K562 (cell line): Measurements from ENCODE around the gene VDAC1. TPM values are rescaled to one million over a fixed set of nuclear protein-coding genes. Genes with fewer than 3 reads are reported as not detected.
A peak's percentile ranks its signal among the peaks of the same experiment; 100 is the strongest.

Experiments used
- CEBPG ChIP-seq, 3 experiments: fragments of 200-800 bp in 1 of 3; sonication (Bioruptor generic) in 1 of 3; sonication (generic) in 1 of 3; formaldehyde crosslinking in 1 of 3; IDR thresholded peaks in 2 of 3; conservative IDR thresholded peaks in 1 of 3; 2 replicates each; pipeline versions ENCODE4 v1.6.1 to v1.8.0; 2016 to 2022; ENCODE audit warnings: missing compliant biosample characterization in 2 of 3, missing genetic modification characterization in 2 of 3, mild to moderate bottlenecking in 1 of 3, missing genetic modification reagents in 1 of 3
- CHD2 ChIP-seq: IDR thresholded peaks from 2 replicates; pipeline ENCODE4 v1.6.1; 2011; ENCODE audit warnings: low read depth, low read length
- HLTF ChIP-seq: fragments of 450-650 bp; IDR thresholded peaks from 2 replicates; pipeline ENCODE4 v1.6.1; 2016
- ILF3 ChIP-seq: fragments of 450-650 bp; IDR thresholded peaks from 2 replicates; pipeline ENCODE4 v1.6.1; 2018; ENCODE audit warnings: antibody characterized with exemption, mild to moderate bottlenecking, moderate library complexity, borderline replicate concordance
- ILK ChIP-seq: fragments of 450-650 bp; IDR thresholded peaks from 2 replicates; pipeline ENCODE4 v1.6.1; 2016; ENCODE audit warnings: missing genetic modification characterization, low read depth, mild to moderate bottlenecking, missing compliant biosample characterization, moderate library complexity, borderline replicate concordance
- KDM1A ChIP-seq, 2 experiments: fragments of 450-650 bp; IDR thresholded peaks; 2 replicates each; pipeline ENCODE4 v1.6.1; 2016; ENCODE audit warnings: mild to moderate bottlenecking in 2 of 2
- KDM4B ChIP-seq, 2 experiments: fragments of 450-650 bp in 1 of 2; sonication (generic) in 1 of 2; IDR thresholded peaks; 2 replicates each; pipeline ENCODE4 v1.6.1; 2016 to 2017; ENCODE audit warnings: borderline replicate concordance in 2 of 2, antibody characterized with exemption in 1 of 2, low read depth in 1 of 2, mild to moderate bottlenecking in 1 of 2
- MAFF ChIP-seq: IDR thresholded peaks from 2 replicates; pipeline ENCODE4 v1.6.1; 2012; ENCODE audit warnings: low read length, improper control_type of control experiment
- NR1H2 ChIP-seq: sonication (generic); formaldehyde crosslinking; IDR thresholded peaks from 2 replicates; pipeline ENCODE4 v1.4.0; 2020; ENCODE audit warnings: mild to moderate bottlenecking, missing genetic modification reagents
- NR2C1 ChIP-seq, 2 experiments: fragments of 450-650 bp; IDR thresholded peaks; 2 replicates each; pipeline ENCODE4 v1.6.1; 2017; ENCODE audit warnings: mild to moderate bottlenecking in 2 of 2, antibody characterized with exemption in 1 of 2, inconsistent platforms in 1 of 2, missing compliant biosample characterization in 1 of 2, missing genetic modification characterization in 1 of 2
- SMAD2 ChIP-seq: fragments of 150-350 bp; IDR thresholded peaks from 2 replicates; pipeline ENCODE4 v1.6.1; 2014; ENCODE audit warnings: low read depth, mild to moderate bottlenecking, low read length
- polyA plus RNA-seq, 8 experiments: library from polyadenylated mRNA; depleted of rRNA in 4 of 8; stranded (reverse) in 5 of 8; unstranded in 3 of 8; fragments of >200 nt; fragmentation: Nextera tagmentation in 2 of 8; fragmentation: Illumina TruSeq in 1 of 8; extraction: Ambion mirVana in 2 of 8; extraction: Trizol in 1 of 8; gene quantifications; 2 replicates each; pipeline versions ENCODE4 v1.2.1 to v1.2.3, GENCODE V29; 2011 to 2014; ENCODE audit warnings: inconsistent platforms in 1 of 8, missing spikeins in 1 of 8
- total RNA-seq, 7 experiments: library from RNA; depleted of rRNA in 6 of 7; stranded (reverse); fragments of >200 nt in 6 of 7; fragmentation: Illumina TruSeq in 2 of 7; extraction: Trizol in 2 of 7; gene quantifications; 2 replicates each; pipeline versions ENCODE4 v1.2.1 to v1.2.3, GENCODE V29; 2011 to 2021; ENCODE audit warnings: low replicate concordance in 1 of 7
- TF ChIP-seq, protein P1 (sequence below): fragments of 450-650 bp; IDR thresholded peaks from 2 replicates; pipeline ENCODE4 v1.6.1; 2017; ENCODE audit warnings: antibody characterized with exemption, mild to moderate bottlenecking
- TF ChIP-seq, protein P2 (sequence below): fragments of 450-650 bp; formaldehyde crosslinking; IDR thresholded peaks from 2 replicates; pipeline ENCODE4 v1.4.0; 2020; ENCODE audit warnings: mild to moderate bottlenecking, mixed read lengths
- TF ChIP-seq, protein P3 (sequence below): fragments of 250-450 bp; sonication (Bioruptor Pico); IDR thresholded peaks from 2 replicates; pipeline ENCODE4 v1.4.0; 2020; ENCODE audit warnings: mild to moderate bottlenecking, moderate library complexity, borderline replicate concordance
- TF ChIP-seq, protein P4 (sequence below): sonication (generic); formaldehyde crosslinking; IDR thresholded peaks from 2 replicates; pipeline ENCODE4 v1.8.1; 2022; ENCODE audit warnings: missing genetic modification reagents

VDAC1 gene
- total and polyA plus RNA-seq, 9 of the 15 experiments (the other 6 are each of a cell fraction or from before 2014, with no cell fraction given) = 168 to 366 (median 293) TPM

DNA sequence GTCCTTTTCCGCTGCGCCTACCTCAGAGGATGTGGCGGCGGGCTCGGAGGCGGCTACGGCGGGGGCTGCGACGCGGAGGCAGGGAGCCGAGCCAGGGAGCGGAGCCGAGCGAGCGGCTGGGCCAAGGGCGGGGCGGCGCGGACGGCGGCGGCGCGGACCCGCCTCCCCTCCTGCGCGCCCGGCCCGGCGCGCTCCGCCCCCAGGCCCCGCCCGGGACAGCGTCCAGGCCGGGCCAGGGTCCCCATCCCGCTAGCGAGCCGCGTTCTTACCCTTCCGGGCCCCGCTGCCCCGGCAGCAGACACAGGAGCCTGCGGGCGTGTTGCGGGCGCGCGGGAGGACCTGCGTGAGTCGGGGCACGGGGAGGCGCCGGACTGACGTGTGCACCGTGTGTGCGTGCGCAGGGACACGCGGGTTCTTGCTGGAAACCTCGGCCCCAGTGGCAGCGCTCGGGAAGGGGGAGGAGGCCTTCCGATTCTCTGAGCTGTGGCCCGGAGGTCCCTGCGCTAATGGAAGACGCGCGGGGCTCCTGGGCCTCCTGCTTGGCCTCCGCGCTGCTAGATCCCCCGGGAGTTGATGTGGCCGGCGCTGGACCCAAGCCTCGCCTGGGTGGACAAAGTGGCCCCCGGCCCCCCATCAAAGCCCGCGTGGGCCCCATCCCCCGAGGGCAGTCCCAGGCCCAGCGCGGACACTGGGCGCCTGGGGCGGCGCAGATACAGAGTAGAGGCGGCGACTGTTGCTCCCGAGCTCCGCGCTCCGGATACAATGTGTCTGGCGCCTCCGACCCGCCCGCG lies at the start of gene VDAC1 (continued):
- TF ChIP-seq, protein P1, sequence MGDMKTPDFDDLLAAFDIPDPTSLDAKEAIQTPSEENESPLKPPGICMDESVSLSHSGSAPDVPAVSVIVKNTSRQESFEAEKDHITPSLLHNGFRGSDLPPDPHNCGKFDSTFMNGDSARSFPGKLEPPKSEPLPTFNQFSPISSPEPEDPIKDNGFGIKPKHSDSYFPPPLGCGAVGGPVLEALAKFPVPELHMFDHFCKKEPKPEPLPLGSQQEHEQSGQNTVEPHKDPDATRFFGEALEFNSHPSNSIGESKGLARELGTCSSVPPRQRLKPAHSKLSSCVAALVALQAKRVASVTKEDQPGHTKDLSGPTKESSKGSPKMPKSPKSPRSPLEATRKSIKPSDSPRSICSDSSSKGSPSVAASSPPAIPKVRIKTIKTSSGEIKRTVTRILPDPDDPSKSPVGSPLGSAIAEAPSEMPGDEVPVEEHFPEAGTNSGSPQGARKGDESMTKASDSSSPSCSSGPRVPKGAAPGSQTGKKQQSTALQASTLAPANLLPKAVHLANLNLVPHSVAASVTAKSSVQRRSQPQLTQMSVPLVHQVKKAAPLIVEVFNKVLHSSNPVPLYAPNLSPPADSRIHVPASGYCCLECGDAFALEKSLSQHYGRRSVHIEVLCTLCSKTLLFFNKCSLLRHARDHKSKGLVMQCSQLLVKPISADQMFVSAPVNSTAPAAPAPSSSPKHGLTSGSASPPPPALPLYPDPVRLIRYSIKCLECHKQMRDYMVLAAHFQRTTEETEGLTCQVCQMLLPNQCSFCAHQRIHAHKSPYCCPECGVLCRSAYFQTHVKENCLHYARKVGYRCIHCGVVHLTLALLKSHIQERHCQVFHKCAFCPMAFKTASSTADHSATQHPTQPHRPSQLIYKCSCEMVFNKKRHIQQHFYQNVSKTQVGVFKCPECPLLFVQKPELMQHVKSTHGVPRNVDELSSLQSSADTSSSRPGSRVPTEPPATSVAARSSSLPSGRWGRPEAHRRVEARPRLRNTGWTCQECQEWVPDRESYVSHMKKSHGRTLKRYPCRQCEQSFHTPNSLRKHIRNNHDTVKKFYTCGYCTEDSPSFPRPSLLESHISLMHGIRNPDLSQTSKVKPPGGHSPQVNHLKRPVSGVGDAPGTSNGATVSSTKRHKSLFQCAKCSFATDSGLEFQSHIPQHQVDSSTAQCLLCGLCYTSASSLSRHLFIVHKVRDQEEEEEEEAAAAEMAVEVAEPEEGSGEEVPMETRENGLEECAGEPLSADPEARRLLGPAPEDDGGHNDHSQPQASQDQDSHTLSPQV = no peak
- TF ChIP-seq KDM4B (IDR thresholded peaks at IDR 0.05; ENCODE audit: borderline replicate concordance in 2 of 2, low read depth in 1 of 2) (no peak), KDM1A (IDR thresholded peaks at IDR 0.05) (peak in 1 of 2 experiments; percentile 79; a peak in 2 of 4 replicates), NR2C1 (IDR thresholded peaks at IDR 0.05) (no peak), NR2C1 (tag; IDR thresholded peaks at IDR 0.05) (no peak), SMAD2 (no peak), MAFF (no peak), ILK (tag) (no peak), HLTF (peak; percentile 30; the same call in 1 of the 2 replicates), CHD2 (no peak), NR1H2 (CRISPR knock-in tag) (no peak), ILF3 (no peak), CEBPG (CRISPR knock-in tag; IDR thresholded peaks at IDR 0.05) (no peak), CEBPG (tag; conservative IDR thresholded peaks at IDR 0.05 in 1 of 2, IDR thresholded peaks at IDR 0.05 in 1 of 2) (no peak)
- TF ChIP-seq, protein P2, sequence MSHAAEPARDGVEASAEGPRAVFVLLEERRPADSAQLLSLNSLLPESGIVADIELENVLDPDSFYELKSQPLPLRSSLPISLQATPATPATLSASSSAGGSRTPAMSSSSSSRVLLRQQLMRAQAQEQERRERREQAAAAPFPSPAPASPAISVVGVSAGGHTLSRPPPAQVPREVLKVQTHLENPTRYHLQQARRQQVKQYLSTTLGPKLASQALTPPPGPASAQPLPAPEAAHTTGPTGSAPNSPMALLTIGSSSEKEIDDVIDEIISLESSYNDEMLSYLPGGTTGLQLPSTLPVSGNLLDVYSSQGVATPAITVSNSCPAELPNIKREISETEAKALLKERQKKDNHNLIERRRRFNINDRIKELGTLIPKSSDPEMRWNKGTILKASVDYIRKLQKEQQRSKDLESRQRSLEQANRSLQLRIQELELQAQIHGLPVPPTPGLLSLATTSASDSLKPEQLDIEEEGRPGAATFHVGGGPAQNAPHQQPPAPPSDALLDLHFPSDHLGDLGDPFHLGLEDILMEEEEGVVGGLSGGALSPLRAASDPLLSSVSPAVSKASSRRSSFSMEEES (CRISPR knock-in tag) = no peak
- TF ChIP-seq, protein P3, sequence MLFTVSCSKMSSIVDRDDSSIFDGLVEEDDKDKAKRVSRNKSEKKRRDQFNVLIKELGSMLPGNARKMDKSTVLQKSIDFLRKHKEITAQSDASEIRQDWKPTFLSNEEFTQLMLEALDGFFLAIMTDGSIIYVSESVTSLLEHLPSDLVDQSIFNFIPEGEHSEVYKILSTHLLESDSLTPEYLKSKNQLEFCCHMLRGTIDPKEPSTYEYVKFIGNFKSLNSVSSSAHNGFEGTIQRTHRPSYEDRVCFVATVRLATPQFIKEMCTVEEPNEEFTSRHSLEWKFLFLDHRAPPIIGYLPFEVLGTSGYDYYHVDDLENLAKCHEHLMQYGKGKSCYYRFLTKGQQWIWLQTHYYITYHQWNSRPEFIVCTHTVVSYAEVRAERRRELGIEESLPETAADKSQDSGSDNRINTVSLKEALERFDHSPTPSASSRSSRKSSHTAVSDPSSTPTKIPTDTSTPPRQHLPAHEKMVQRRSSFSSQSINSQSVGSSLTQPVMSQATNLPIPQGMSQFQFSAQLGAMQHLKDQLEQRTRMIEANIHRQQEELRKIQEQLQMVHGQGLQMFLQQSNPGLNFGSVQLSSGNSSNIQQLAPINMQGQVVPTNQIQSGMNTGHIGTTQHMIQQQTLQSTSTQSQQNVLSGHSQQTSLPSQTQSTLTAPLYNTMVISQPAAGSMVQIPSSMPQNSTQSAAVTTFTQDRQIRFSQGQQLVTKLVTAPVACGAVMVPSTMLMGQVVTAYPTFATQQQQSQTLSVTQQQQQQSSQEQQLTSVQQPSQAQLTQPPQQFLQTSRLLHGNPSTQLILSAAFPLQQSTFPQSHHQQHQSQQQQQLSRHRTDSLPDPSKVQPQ (CRISPR knock-in tag) = no peak
- TF ChIP-seq, protein P4, sequence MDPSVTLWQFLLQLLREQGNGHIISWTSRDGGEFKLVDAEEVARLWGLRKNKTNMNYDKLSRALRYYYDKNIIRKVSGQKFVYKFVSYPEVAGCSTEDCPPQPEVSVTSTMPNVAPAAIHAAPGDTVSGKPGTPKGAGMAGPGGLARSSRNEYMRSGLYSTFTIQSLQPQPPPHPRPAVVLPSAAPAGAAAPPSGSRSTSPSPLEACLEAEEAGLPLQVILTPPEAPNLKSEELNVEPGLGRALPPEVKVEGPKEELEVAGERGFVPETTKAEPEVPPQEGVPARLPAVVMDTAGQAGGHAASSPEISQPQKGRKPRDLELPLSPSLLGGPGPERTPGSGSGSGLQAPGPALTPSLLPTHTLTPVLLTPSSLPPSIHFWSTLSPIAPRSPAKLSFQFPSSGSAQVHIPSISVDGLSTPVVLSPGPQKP (CRISPR knock-in tag) = no peak
